ENCODE results near the gene ZFP1. TPM values are rescaled to one million over a fixed set of nuclear protein-coding genes. Genes with fewer than 3 reads are reported as not detected.

The ZFP1 gene
- polyA plus RNA-seq, 1 of the 3 experiments (the other 2 are of a cell fraction), result 3.0 TPM

DNA sequence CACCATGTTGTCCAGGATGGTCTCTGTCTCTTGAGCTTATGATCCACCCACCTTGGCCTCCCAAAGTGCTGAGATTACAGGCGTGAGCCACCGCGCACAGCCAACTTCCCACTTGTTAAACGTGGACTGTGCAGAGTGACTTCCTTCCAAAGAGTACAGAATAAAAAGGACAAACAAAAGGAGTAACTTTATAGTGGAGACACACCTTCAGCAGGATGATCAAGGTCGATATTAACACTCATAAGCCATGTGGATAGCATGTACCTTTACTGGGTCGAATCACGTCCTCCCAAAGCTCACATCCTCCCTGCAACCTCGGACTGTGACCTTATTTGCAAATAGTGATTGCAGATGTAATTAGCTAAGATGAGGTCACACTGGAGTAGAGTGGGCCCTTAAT, 10.1 kb upstream of the ZFP1 start:
- no peaks in the 10 kb centered on the region for H3K36me3 ChIP-seq (replicated peaks in 1 of 2; ENCODE audit: control insufficient read depth in 1 of 2, insufficient read depth in 2 of 2, low read length in 1 of 2)
- no peaks in the 10 kb centered on the region for H3K79me2 ChIP-seq (ENCODE audit: insufficient read depth)
- TF ChIP-seq IRF3 (IDR thresholded peaks at IDR 0.05; ENCODE audit: low read depth, low read length) (no peak), MXI1 (IDR thresholded peaks at IDR 0.05; ENCODE audit: low read depth, low read length) (no peak), JUND (IDR thresholded peaks at IDR 0.05) (no peak), SIN3A (IDR thresholded peaks at IDR 0.05; ENCODE audit: borderline replicate concordance, low read depth, low read length) (no peak), CTCF (IDR thresholded peaks at IDR 0.05) (no peak), MAX (IDR thresholded peaks at IDR 0.05; ENCODE audit: low read depth) (no peak), RAD21 (IDR thresholded peaks at IDR 0.05; ENCODE audit: low read length) (no peak), EZH2phosphoT487 (IDR thresholded peaks at IDR 0.05; ENCODE audit: borderline replicate concordance, low read depth) (no peak), GATA2 (CRISPR knock-in tag; IDR thresholded peaks at IDR 0.05) (no peak), TCF12 (IDR thresholded peaks at IDR 0.05) (no peak)
- TF ChIP-seq, protein P1, sequence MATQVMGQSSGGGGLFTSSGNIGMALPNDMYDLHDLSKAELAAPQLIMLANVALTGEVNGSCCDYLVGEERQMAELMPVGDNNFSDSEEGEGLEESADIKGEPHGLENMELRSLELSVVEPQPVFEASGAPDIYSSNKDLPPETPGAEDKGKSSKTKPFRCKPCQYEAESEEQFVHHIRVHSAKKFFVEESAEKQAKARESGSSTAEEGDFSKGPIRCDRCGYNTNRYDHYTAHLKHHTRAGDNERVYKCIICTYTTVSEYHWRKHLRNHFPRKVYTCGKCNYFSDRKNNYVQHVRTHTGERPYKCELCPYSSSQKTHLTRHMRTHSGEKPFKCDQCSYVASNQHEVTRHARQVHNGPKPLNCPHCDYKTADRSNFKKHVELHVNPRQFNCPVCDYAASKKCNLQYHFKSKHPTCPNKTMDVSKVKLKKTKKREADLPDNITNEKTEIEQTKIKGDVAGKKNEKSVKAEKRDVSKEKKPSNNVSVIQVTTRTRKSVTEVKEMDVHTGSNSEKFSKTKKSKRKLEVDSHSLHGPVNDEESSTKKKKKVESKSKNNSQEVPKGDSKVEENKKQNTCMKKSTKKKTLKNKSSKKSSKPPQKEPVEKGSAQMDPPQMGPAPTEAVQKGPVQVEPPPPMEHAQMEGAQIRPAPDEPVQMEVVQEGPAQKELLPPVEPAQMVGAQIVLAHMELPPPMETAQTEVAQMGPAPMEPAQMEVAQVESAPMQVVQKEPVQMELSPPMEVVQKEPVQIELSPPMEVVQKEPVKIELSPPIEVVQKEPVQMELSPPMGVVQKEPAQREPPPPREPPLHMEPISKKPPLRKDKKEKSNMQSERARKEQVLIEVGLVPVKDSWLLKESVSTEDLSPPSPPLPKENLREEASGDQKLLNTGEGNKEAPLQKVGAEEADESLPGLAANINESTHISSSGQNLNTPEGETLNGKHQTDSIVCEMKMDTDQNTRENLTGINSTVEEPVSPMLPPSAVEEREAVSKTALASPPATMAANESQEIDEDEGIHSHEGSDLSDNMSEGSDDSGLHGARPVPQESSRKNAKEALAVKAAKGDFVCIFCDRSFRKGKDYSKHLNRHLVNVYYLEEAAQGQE (IDR thresholded peaks at IDR 0.05; ENCODE audit: low read depth, low read length), result no peak
- POLR2A ChIA-PET, result no interaction called here
- no peak overlapping the region for H3K4me3 ChIP-seq (ENCODE audit: low read depth in 2 of 2, low read length in 1 of 2)
- no peaks in the 10 kb centered on the region for H4K20me1 ChIP-seq (ENCODE audit: insufficient read depth)
- CTCF ChIA-PET, result interaction anchor here (0.8 to 1.1 kb wide), 2 partner anchors 27 to 60 kb away, joined by 3 to 4 read pairs; no protein-coding TSS in a partner anchor
- no peak for DNase-seq
- no peaks in the 10 kb centered on the region for H3K4me1 ChIP-seq (ENCODE audit: control insufficient read depth in 1 of 2, insufficient read depth in 2 of 2, low read depth in 1 of 2, low read length in 1 of 2)
- H3K9me2 ChIP-seq, result no peaks in the 10 kb centered on the region
- WGBS (ENCODE audit: low lambda C conversion rate), result 60% methylated on average over 8 of the region's 8 CpGs
- H3K9ac ChIP-seq, result no peak overlapping the region
- no peak overlapping the region for H3K27ac ChIP-seq (ENCODE audit: low read depth in 2 of 2, low read length in 1 of 2)
- H3F3A ChIP-seq (replicated peaks; ENCODE audit: insufficient read depth), result no peaks in the 10 kb centered on the region
- H3K9me3 ChIP-seq, result no peaks in the 10 kb centered on the region
- no peak overlapping the region for H3K4me2 ChIP-seq
- H3K27me3 ChIP-seq (ENCODE audit: insufficient read depth), result no peaks in the 10 kb centered on the region
- H2AFZ ChIP-seq (ENCODE audit: low read depth), result no peak overlapping the region

Measured in SK-N-SH (cell line).